Adrenal gland (tissue), 12 donors: ENCODE measurements around the gene APMAP. TPM values are rescaled to one million over a fixed set of nuclear protein-coding genes. Genes with fewer than 3 reads are reported as not detected.
"Not testable (repeated sequence)": the region's sequence is repeated elsewhere in the genome, so short reads cannot be mapped to it uniquely, and the experiment has no call there.

ENCODE experiments used
- DNase-seq, 7 donors: peaks; one replicate each; pipeline ENCODE4 v3.0.0-alpha.2; 2019 to 2020
- H3K27ac ChIP-seq, 5 donors: fragments of 200-600 bp; sonication (generic) in 4 of 5; 1 replicate in 3 of 5; 2 replicates in 2 of 5; pipeline versions ENCODE4 v1.5.1 to v1.8.0; 2016 to 2020; ENCODE audit warnings: mild to moderate bottlenecking in 1 of 5
- H3K27me3 ChIP-seq: fragments of 200-600 bp; 2 replicates; pipeline ENCODE4 v1.8.0; 2021
- H3K36me3 ChIP-seq, 2 donors: fragments of 200-600 bp; replicated peaks in 1 of 2; 1 replicate in 1 of 2; 2 replicates in 1 of 2; pipeline versions ENCODE4 v1.5.1 to v1.8.0; 2018 to 2022
- H3K4me1 ChIP-seq, 2 donors: fragments of 200-600 bp; replicated peaks in 1 of 2; 1 replicate in 1 of 2; 2 replicates in 1 of 2; pipeline versions ENCODE4 v1.5.1 to v1.8.0; 2018 to 2021
- H3K4me3 ChIP-seq, 4 donors: fragments of 200-600 bp; sonication (generic) in 3 of 4; one replicate each; pipeline ENCODE4 v1.5.1; 2016 to 2018
- H3K9me3 ChIP-seq, 3 donors: fragments of 200-600 bp; sonication (generic) in 1 of 3; replicated peaks in 1 of 3; 1 replicate in 2 of 3; 2 replicates in 1 of 3; pipeline versions ENCODE4 v1.5.1 to v1.8.0; 2016 to 2021
- CTCF ChIP-seq, 6 experiments: fragments of 450-650 bp in 4 of 6; fragments of 200-600 bp in 2 of 6; sonication (generic) in 1 of 6; IDR thresholded peaks; 1 replicate in 5 of 6; 2 replicates in 1 of 6; pipeline versions ENCODE4 v1.5.1 to v1.8.0; 2016 to 2021; ENCODE audit warnings: antibody characterized with exemption in 6 of 6, mild to moderate bottlenecking in 2 of 6, moderate library complexity in 1 of 6
- WGBS, 4 donors: extraction: QIAGEN DNeasy Blood & Tissue Kit in 2 of 4; methylation state at CpG; one replicate each; pipeline versions ENCODE4 v1.1.5 to v1.1.7; 2013 to 2017; 5-methylcytosine and 5-hydroxymethylcytosine counted together
- intact Hi-C, 2 donors: fragments of 100-400 bp; cut with DNase I; formaldehyde crosslinking; loops; one replicate each; pipeline versions ENCODE4 v1.14.1 to v1.15.0; 2022 to 2023
- polyA plus RNA-seq, 3 donors: library from polyadenylated mRNA; stranded (reverse); fragments of 200-250 nt in 2 of 3; fragments of 350-450 nt in 1 of 3; fragmentation: Illumina TruSeq in 1 of 3; extraction: RNeasy Lipid Tissue Mini Kit (QIAGEN cat#74804) in 1 of 3; gene quantifications; one replicate each; pipeline ENCODE4 v1.2.3, GENCODE V29; 2013 to 2014
- total RNA-seq, 9 donors: library from RNA; depleted of rRNA in 4 of 9; stranded (reverse); fragments of >200 nt in 4 of 9; fragments of 120-200 nt in 1 of 9; fragmentation: NEBNext Ultra II Directional in 1 of 9; extraction: Animal tissue kit (Norgen Biotek cat#: 25700) in 1 of 9; gene quantifications; one replicate each; pipeline versions ENCODE4 v1.1.0 to v1.2.4, GENCODE V29; 2013 to 2023
- donor health status: healthy with polysubstance abuse.
- donor health status: Bipolar disorder and iron deficiency.
- donor health status: DM: yes; HTN: yes; CAD: no.
- donor health status: DM: no; HTN: no; CAD: no.
- donor health status: DM: no; HTN: no; CAD: no.
- donor health status: DM: yes; HTN: yes; CAD: no.

APMAP gene
- total and polyA plus RNA-seq, 12 donors: 30.3 to 110 (median 69.7) TPM

- peak in 1 of 7 donors; percentile 36 for DNase-seq
- H3K27me3 ChIP-seq, intact Hi-C loops, H3K9me3 ChIP-seq, H3K36me3 ChIP-seq, H3K4me3 ChIP-seq, H3K4me1 ChIP-seq: not testable (repeated sequence)
- TF ChIP-seq CTCF (IDR thresholded peaks at IDR 0.05): peak in 5 of 6 experiments; percentile 8 to 45 (median 17)
- WGBS, 4 donors: 63 to 69% (median 67%) methylated on average over 15 of the region's 15 CpGs
- H3K27ac ChIP-seq: peak overlapping the region in 1 of 5 donors; percentile 34
These were observed 61.5 kb downstream of the APMAP start for GRCh38 chr20:24930724-24931688.

DNA sequence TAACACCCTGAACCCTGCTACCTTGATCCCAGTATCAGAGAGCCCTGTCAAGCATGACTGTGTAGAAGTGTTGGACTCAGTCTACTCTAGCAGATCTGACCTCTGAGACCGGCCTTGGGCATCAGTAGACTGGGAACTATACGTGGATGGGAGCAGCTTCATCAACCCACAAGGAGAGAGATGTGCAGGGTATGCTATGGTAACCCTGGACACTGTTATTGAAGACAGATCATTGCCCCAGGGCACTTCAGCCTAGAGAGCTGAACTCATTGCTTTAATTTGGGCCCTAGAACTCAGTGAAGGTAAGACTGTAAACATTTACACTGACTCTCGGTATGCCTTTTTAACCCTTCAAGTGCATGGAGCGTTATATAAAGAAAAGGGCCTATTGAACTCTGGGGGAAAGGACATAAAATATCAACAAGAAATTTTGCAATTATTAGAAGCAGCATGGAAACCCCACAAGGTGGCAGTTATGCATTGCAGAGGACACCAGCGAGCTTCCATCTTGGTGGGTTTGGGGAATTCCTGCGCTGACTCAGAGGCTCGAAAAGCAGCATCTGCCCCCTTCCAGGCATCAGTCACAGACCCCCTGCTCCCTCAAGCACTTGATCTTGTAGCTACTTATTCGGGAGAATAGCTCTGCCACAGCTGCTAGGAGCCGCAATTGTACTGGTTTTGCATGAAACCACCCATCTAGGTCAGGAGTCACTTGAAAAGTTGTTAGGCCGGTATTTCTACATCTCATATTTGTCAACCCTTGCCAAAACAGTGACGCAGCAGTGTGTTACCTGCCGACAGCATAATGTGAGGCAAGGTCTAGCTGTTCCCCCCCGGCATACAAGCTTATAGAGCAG is 62.5 kb downstream of the APMAP start:
- H3K4me3 ChIP-seq, H3K4me1 ChIP-seq, intact Hi-C loops, H3K9me3 ChIP-seq, H3K27ac ChIP-seq, H3K36me3 ChIP-seq, H3K27me3 ChIP-seq: not testable (repeated sequence)
- WGBS, 4 donors: 53 to 67% (median 64%) methylated on average over 13 of the region's 13 CpGs
- peak in 1 of 7 donors; percentile 31 for DNase-seq

GRCh38 chr20:24929259-24929658 is 63.3 kb downstream of the APMAP start:
- intact Hi-C loops, H3K9me3 ChIP-seq, H3K27me3 ChIP-seq, H3K4me3 ChIP-seq, DNase-seq, H3K4me1 ChIP-seq, H3K27ac ChIP-seq, H3K36me3 ChIP-seq: not testable (repeated sequence)
- WGBS, 4 donors: 76 to 82% (median 79%) methylated on average over 5 of the region's 5 CpGs

DNA sequence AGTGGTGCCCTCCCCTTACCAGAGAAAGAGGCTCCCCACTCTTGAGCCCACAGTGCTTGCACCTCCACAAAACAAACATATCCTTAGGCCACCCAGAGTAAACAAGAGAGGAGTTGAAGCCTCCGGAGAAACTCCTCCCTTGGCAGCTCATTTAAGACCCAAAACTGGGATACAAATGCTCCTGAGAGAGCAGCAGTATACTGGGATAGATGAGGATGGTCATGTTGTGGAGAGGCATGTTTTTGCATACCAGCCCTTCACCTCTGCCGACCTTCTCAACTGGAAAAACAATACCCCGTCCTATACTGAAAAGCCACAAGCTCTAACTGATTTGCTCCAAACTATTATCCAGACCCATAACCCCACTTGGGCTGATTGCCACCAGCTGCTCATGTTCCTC is 71.8 kb downstream of the APMAP start:
- intact Hi-C loops, H3K36me3 ChIP-seq, H3K27ac ChIP-seq, H3K4me1 ChIP-seq, H3K9me3 ChIP-seq, H3K27me3 ChIP-seq, DNase-seq, H3K4me3 ChIP-seq: not testable (repeated sequence)
- WGBS, 4 donors: 37 to 63% (median 49%) methylated on average over 3 of the region's 3 CpGs

- intact Hi-C loops: loop anchor here in 1 of 2 donors (5.0 to 10.0 kb wide), 2 partner anchors 55 to 757 kb away; no protein-coding TSS in a partner anchor
- 69 to 84% (median 77%) methylated on average over 6 to 15 of the region's 15 CpGs for WGBS, 4 donors
- not testable (repeated sequence) for DNase-seq, H3K27me3 ChIP-seq, H3K4me1 ChIP-seq, H3K36me3 ChIP-seq, H3K4me3 ChIP-seq, H3K9me3 ChIP-seq, H3K27ac ChIP-seq
These were observed 72.9 kb downstream of the APMAP start for GRCh38 chr20:24919665-24920064.
